Astrocyte (in vitro differentiated cells and primary cell): Measurements from ENCODE around the gene IL3RA.

Experiments
- EZH2 ChIP-seq: IDR thresholded peaks from 2 replicates; pipeline ENCODE4 v1.6.1; 2012; ENCODE audit warnings: mild to moderate bottlenecking, low read length, inconsistent platforms; ENCODE audit not compliant: insufficient read depth
- TF ChIP-seq, protein P1 (sequence below): IDR thresholded peaks from 2 replicates; pipeline ENCODE4 v1.5.1; 2011; ENCODE audit warnings: low read depth, mild to moderate bottlenecking, inconsistent platforms, low read length, moderate library complexity; ENCODE audit not compliant: insufficient read depth

DNA sequence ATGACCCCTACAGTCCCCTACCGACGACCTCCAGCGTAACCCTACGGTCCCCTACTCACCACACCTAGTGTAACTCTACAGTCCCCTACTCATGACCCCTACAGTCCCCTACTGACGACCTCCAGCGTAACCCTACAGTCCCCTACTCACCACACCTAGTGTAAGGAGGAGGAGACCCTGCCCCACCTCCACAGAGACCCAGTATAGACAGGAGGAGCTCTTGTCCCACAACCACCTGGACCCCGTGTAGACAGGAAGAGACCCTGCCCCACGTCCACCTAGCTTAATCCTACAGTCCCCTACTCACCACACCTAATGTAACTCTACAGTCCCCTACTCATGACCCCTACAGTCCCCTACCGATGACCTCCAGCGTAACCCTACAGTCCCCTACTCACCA, 41.0 kb upstream of the IL3RA start:
- TF ChIP-seq, protein P1, sequence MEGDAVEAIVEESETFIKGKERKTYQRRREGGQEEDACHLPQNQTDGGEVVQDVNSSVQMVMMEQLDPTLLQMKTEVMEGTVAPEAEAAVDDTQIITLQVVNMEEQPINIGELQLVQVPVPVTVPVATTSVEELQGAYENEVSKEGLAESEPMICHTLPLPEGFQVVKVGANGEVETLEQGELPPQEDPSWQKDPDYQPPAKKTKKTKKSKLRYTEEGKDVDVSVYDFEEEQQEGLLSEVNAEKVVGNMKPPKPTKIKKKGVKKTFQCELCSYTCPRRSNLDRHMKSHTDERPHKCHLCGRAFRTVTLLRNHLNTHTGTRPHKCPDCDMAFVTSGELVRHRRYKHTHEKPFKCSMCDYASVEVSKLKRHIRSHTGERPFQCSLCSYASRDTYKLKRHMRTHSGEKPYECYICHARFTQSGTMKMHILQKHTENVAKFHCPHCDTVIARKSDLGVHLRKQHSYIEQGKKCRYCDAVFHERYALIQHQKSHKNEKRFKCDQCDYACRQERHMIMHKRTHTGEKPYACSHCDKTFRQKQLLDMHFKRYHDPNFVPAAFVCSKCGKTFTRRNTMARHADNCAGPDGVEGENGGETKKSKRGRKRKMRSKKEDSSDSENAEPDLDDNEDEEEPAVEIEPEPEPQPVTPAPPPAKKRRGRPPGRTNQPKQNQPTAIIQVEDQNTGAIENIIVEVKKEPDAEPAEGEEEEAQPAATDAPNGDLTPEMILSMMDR = no peak
- TF ChIP-seq EZH2 = no peak
